Body of pancreas (tissue), 4 donors: ENCODE data around the gene SLC22A5.

ENCODE experiments used
- POLR2A ChIP-seq, 3 donors: fragments of 450-650 bp; IDR thresholded peaks; one replicate each; pipeline ENCODE4 v1.6.1; 2016; ENCODE audit warnings: antibody characterized with exemption in 3 of 3, mild to moderate bottlenecking in 2 of 3
- TF ChIP-seq, protein P1 (sequence below), 7 experiments: fragments of 450-650 bp in 4 of 7; fragments of 200-600 bp in 3 of 7; sonication (generic) in 3 of 7; IDR thresholded peaks; one replicate each; pipeline ENCODE4 v1.5.1; 2016 to 2019; ENCODE audit warnings: antibody characterized with exemption in 7 of 7

DNA sequence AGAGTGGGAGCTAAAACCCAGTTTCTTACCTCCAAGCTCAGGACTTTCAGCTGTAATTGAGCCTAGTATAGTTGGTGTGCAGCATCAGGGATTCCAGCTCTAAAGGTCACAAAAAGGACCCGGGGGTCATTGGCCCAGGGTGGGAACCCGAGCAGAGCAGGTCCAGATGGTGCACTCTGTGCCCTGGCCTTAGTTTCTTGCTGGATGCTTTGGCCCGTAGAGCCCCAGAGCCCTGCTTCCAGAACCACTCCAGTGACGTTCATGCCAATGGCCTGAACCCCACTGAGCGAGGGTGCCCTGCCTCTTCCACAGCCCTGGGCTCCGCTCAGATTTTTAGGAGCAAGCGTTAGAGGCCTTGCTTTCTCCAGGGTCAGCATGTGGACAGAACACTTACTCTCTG, 8.2 kb downstream of the SLC22A5 start:
- TF ChIP-seq, protein P1, sequence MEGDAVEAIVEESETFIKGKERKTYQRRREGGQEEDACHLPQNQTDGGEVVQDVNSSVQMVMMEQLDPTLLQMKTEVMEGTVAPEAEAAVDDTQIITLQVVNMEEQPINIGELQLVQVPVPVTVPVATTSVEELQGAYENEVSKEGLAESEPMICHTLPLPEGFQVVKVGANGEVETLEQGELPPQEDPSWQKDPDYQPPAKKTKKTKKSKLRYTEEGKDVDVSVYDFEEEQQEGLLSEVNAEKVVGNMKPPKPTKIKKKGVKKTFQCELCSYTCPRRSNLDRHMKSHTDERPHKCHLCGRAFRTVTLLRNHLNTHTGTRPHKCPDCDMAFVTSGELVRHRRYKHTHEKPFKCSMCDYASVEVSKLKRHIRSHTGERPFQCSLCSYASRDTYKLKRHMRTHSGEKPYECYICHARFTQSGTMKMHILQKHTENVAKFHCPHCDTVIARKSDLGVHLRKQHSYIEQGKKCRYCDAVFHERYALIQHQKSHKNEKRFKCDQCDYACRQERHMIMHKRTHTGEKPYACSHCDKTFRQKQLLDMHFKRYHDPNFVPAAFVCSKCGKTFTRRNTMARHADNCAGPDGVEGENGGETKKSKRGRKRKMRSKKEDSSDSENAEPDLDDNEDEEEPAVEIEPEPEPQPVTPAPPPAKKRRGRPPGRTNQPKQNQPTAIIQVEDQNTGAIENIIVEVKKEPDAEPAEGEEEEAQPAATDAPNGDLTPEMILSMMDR (IDR thresholded peaks at IDR 0.05) = no peak
- no peak for TF ChIP-seq POLR2A (IDR thresholded peaks at IDR 0.05)
